GM15510 (cell line): Measurements from ENCODE around the gene SLC10A6.

Source experiments
- POLR2A ChIP-seq: IDR thresholded peaks from 3 replicates; pipeline ENCODE4 v1.6.1; 2011; ENCODE audit warnings: borderline replicate concordance; ENCODE audit not compliant: insufficient read length; ENCODE audit errors: extremely low read depth

Gene SLC10A6

DNA sequence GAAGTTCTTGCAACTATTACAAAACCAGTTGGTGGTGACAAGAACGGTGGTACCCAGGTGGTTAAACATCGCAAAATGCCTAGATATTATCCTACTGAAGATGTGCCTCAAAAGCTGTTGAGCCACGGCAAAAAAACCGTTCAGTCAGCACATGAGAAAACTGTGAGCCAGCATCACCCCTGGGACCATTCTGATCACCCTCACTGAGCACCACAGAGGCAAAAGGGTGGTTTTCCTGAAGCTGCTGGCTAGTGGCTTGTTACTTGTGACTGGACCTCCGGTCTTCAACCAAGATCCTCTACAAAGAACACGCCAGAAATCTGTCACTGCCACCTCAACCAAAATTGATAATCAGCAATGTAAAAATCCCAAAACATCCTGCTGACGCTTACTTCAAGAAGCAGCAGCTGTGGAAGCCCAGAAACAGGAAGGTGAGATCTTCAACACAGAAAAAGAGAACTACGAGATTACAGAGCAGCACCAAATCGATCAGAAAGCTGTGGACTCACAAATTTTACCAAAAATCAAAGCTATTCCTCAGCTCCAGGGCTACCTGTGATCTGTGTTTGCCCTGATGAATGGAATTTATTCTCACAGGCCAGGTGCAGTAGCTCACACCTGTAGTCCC lies 21.4 kb upstream of the SLC10A6 start:
- TF ChIP-seq POLR2A: no peak

DNA sequence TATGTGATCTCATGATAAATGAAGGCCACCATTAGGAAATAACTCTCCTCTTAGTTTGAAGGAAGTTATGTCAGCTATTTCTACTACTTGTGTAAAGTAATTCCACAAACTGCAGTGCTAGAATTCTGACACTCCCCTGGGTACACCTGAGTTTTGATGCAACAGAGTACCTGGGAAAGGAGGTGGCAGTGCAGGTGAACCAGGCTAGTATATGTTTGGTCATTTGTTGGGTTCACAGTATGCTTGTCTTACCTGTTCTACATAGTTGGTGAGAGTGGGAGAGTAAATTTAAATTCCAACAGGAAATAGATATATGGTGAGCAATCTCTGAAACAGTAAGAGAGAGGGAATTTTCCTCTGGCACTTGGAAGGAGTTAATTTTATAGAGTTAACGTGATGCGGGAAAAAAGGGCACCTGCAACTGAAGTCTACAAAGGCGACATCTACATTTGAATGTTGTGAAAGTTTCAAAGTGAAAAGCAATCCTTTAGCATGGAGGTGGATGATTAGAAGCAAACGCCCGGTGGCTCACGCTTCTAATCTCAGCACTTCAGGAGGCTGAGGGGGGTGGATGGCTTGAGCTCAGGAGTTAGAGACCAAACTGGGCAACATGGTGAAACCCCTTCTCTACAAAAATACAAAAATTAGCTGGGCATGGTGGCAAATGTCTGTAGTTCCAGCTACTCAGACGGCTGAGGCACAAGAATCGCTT lies 8.3 kb upstream of the SLC10A6 start:
- no peak for TF ChIP-seq POLR2A

DNA sequence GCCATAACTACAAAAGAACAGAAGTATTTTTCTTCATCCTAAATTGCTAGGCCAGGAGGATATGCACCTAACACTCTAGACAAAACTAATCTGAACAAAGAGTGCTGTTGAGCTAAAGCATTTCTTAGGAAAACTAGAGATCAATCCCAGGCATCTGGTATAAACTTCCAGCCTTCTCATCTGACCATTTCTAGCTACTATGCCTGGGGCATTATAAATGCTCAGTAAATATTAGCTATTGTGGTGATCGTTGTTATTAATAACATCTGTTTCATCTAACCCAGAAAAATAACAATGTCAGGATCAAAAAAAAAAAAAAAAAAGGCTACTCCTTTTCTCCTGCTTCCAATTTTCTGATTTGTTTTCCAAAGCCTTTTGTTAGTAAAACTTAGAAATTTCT lies 7.7 kb upstream of the SLC10A6 start:
- TF ChIP-seq POLR2A: no peak

- TF ChIP-seq POLR2A: no peak
Observed at GRCh38 chr4:86855572-86855971, 6.4 kb upstream of the SLC10A6 start.

- no peak for TF ChIP-seq POLR2A
Observed at GRCh38 chr4:86853209-86853608, 4.0 kb upstream of the SLC10A6 start.

- no peak for TF ChIP-seq POLR2A
Observed at GRCh38 chr4:86848136-86848535, 1.0 kb downstream of the SLC10A6 start.

- no peak for TF ChIP-seq POLR2A
Observed at GRCh38 chr4:86847571-86847970, 1.6 kb downstream of the SLC10A6 start.

- TF ChIP-seq POLR2A: no peak
Observed at GRCh38 chr4:86846921-86847320, 2.3 kb downstream of the SLC10A6 start.

GRCh38 chr4:86845593-86845992 lies 3.6 kb downstream of the SLC10A6 start:
- TF ChIP-seq POLR2A: no peak

DNA sequence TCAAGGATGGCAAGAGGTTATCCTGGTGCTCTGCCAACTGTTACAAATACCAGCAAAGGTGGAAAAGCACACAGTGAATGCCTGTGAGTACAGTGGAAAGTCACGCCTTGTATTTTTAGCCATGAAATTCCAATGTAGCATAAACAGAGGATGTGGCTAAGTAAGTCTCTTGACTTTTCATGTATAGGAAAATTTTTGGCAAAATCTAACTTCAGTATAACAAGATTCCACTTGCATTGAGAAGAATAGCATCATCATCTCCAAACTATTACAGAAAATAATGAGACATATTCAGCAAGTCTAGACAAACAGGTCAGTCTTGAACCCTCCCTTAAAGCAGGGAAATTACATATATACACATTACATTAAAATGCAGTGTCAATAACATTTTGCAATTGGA lies 7.9 kb downstream of the SLC10A6 start:
- TF ChIP-seq POLR2A: no peak

- no peak for TF ChIP-seq POLR2A
Observed at GRCh38 chr4:86840858-86841257, 8.3 kb downstream of the SLC10A6 start.

DNA sequence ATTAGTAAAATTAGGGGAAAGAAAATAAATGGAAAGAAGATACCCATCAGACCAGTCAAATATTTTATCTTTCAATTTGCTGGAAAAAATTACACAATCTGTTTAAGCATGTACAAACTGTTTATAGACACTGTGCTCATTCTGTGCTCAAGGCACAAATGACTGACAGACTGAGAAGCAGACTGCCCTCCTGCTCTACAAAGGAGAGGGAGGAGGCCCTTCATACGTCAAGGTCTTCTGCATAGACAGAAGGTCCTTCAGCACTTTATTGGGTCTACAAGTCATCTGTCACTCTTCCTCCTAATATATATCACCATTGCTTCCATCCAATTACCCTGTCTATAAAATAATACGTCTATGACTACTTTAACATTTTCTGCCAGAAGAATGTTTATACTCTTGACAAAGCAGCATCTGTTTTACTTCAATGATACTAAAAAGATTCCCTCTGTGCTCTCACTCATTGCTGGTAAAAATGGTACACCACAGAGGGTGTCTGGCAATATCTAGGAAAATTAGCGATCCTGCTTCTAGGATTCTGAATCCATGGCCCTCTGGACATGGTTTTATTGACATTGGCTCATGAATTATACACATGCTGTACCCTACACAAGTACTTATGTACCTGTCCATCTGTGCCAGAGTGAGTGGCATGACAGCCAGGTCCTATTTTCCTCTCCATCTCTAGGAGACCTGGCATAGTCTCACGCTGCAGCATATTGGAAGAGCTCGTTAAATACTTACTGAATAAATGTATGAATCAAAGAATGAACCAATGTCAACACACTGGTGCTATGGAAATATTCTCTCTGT lies 11.3 kb downstream of the SLC10A6 start:
- TF ChIP-seq POLR2A: no peak

DNA sequence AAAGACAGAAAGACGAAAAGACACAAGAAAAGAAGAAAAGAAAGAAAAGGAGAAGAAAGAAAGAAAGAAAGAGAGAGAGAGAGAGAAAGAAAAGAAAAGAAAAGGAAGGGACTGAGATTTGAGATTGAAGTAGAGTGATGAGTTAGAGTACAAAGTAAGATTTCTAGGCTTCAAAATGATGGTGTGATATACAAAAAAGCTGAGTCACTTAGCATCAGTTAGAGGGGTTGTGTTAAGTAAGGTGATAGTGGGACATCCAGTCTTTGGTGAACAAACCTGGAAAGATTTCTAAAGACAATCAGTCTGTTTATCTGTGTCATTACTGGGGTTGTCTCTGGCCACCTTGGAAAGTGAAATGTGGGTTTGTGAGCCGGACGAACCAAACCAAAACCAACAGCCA lies 13.5 kb downstream of the SLC10A6 start:
- no peak for TF ChIP-seq POLR2A

- no peak for TF ChIP-seq POLR2A
Observed at GRCh38 chr4:86834901-86835300, 14.3 kb downstream of the SLC10A6 start.

GRCh38 chr4:86833615-86834014 lies 15.6 kb downstream of the SLC10A6 start:
- no peak for TF ChIP-seq POLR2A
